Measurements from ENCODE around the gene PROB1.

GRCh38 chr5:139388198-139388821, 6.6 kb downstream of the PROB1 start:
- TF ChIP-seq CTCF (IDR thresholded peaks at IDR 0.05) = no peak
- TF ChIP-seq POLR2A (IDR thresholded peaks at IDR 0.05) = no peak
